Effector memory CD8-positive, alpha-beta T cell (primary cell): ENCODE results near the gene COPS7A.

ENCODE experiments used
- ATAC-seq: fragments of 150-1000 bp; cut with Tn5 transposase; replicated peaks from 2 replicates; pipeline ENCODE4 v1.10.0; 2021; ENCODE audit warnings: mild to moderate bottlenecking, moderate library complexity
- DNase-seq, 3 experiments: peaks; one replicate each; pipeline ENCODE4 v3.0.0; 2021
- H3K27ac Mint-ChIP-seq, 2 donors: one replicate each; pipeline ENCODE4 v1.8.0; 2022; ENCODE audit warnings: mild to moderate bottlenecking in 2 of 2, mixed read lengths in 2 of 2, moderate library complexity in 2 of 2
- H3K27me3 Mint-ChIP-seq, 2 donors: one replicate each; pipeline ENCODE4 v1.8.0; 2022; ENCODE audit warnings: mixed read lengths in 2 of 2
- H3K36me3 Mint-ChIP-seq: one replicate; pipeline ENCODE4 v1.8.0; 2022; ENCODE audit warnings: mild to moderate bottlenecking, moderate library complexity, mixed read lengths; ENCODE audit not compliant: insufficient read depth
- H3K4me1 Mint-ChIP-seq, 2 donors: one replicate each; pipeline ENCODE4 v1.8.0; 2022; ENCODE audit warnings: low read depth in 2 of 2, mixed read lengths in 2 of 2
- H3K4me3 Mint-ChIP-seq, 2 donors: one replicate each; pipeline ENCODE4 v1.8.0; 2022; ENCODE audit warnings: mild to moderate bottlenecking in 2 of 2, mixed read lengths in 2 of 2, moderate library complexity in 2 of 2
- H3K9me3 Mint-ChIP-seq, 2 donors: one replicate each; pipeline ENCODE4 v1.8.0; 2022; ENCODE audit warnings: mixed read lengths in 2 of 2

Gene COPS7A

GRCh38 chr12:6780573-6780972 lies 56.7 kb downstream of the COPS7A start:
- DNase-seq (no peak), ATAC-seq (no peak)
- Mint-ChIP-seq H3K4me1 (peaks cover 16 to 25% of the 10 kb centered on the region in 2 donors), H3K27me3 (peaks cover 0 to 8% of the 10 kb centered on the region in 2 donors), H3K4me3 (no peak overlapping the region), H3K9me3 (no peaks in the 10 kb centered on the region), H3K36me3 (peaks cover 8% of the 10 kb centered on the region), H3K27ac (no peak overlapping the region)
